ENCODE measurements around the gene MIER3. TPM values are rescaled to one million over a fixed set of nuclear protein-coding genes. Genes with fewer than 3 reads are reported as not detected.

The MIER3 gene
- total RNA-seq, 1 experiment from 2014 or later, result 44.8 TPM

- Mint-ChIP-seq H3K27ac (no peak overlapping the region), H3K4me3 (no peak overlapping the region), H3K4me1 (no peaks in the 10 kb centered on the region), H3K36me3 (ENCODE audit: insufficient read depth in 1 of 3, low read depth in 3 of 3) (peaks cover 27 to 82% (median 72%) of the 10 kb centered on the region in 3 experiments; a peak in 6 of 7 replicates), H3K27me3 (ENCODE audit: low read depth) (no peaks in the 10 kb centered on the region), H3K9me3 (no peaks in the 10 kb centered on the region)
- Histone ChIP-seq H3K79me1 (ENCODE audit: insufficient read depth, low read depth, low read length, poor library complexity, severe bottlenecking) (no peaks in the 10 kb centered on the region), H4K20me1 (ENCODE audit: control insufficient read depth, insufficient read depth, insufficient read length) (no peaks in the 10 kb centered on the region), H3K9me3 (ENCODE audit: control insufficient read depth, low read depth, low read length) (no peaks in the 10 kb centered on the region), H4K8ac (replicated peaks; ENCODE audit: insufficient read length, low read depth, low read length) (no peak overlapping the region), H3K14ac (ENCODE audit: insufficient read depth, low read length) (no peak overlapping the region), H3K4me2 (ENCODE audit: insufficient read depth, insufficient read length, low read length) (no peak overlapping the region), H3K4me1 (ENCODE audit: insufficient read depth, low read length) (no peaks in the 10 kb centered on the region), H3K18ac (ENCODE audit: insufficient read length, low read depth, low read length) (no peak overlapping the region), H2BK20ac (ENCODE audit: low read depth, low read length, poor library complexity, severe bottlenecking) (no peak overlapping the region), H3K4ac (ENCODE audit: low read depth, low read length) (no peak overlapping the region), H3K23ac (ENCODE audit: insufficient read length, low read depth, low read length) (no peak overlapping the region), H2BK5ac (ENCODE audit: insufficient read length, low read length) (no peak overlapping the region), H2BK120ac (ENCODE audit: low read depth, low read length, poor library complexity, severe bottlenecking) (no peak overlapping the region), H3T11ph (ENCODE audit: low read length) (no peak overlapping the region), H2AK5ac (ENCODE audit: insufficient read length, low read length) (no peak overlapping the region), H2BK12ac (ENCODE audit: insufficient read length, low read depth, low read length) (no peak overlapping the region), H3K27me3 (ENCODE audit: insufficient read depth, low read length) (no peaks in the 10 kb centered on the region), H4K91ac (ENCODE audit: insufficient read length, low read depth, low read length) (no peak overlapping the region), H3K79me2 (ENCODE audit: insufficient read depth, low read length) (no peaks in the 10 kb centered on the region), H4K5ac (ENCODE audit: insufficient read length, low read depth, low read length) (no peak overlapping the region), H3K27ac (ENCODE audit: insufficient read length, low read depth, low read length) (no peak overlapping the region), H3K23me2 (ENCODE audit: insufficient read length, low read depth, low read length, poor library complexity, severe bottlenecking) (no peaks in the 10 kb centered on the region), H2AFZ (ENCODE audit: low read length) (no peak overlapping the region), H3K9ac (ENCODE audit: extremely low read depth, insufficient read length, low read length) (no peak overlapping the region), H3K56ac (ENCODE audit: insufficient read length, low read depth, low read length) (no peak overlapping the region), H2BK15ac (ENCODE audit: low read depth, low read length) (no peak overlapping the region)
- no peak for TF ChIP-seq CTCF (conservative IDR thresholded peaks at IDR 0.05)
- DNase-seq, result no peak
- WGBS (ENCODE audit: extremely low coverage, insufficient read length, low lambda C conversion rate), result no CpG with 5 or more reads among the region's 1 CpG
Observed at GRCh38 chr5:56934325-56934724, 17.6 kb downstream of the MIER3 start.

Data from H9 (cell line).